HG03558 (cell line): ENCODE measurements around the gene PNKP.

Experiments
- ATAC-seq: cut with Tn5 transposase; IDR thresholded peaks from one replicate; pipeline ENCODE4 v1.9.1; 2021; ENCODE audit warnings: moderate number of reproducible peaks; ENCODE audit not compliant: unreplicated experiment; ENCODE audit errors: extremely low read depth

The PNKP gene

DNA sequence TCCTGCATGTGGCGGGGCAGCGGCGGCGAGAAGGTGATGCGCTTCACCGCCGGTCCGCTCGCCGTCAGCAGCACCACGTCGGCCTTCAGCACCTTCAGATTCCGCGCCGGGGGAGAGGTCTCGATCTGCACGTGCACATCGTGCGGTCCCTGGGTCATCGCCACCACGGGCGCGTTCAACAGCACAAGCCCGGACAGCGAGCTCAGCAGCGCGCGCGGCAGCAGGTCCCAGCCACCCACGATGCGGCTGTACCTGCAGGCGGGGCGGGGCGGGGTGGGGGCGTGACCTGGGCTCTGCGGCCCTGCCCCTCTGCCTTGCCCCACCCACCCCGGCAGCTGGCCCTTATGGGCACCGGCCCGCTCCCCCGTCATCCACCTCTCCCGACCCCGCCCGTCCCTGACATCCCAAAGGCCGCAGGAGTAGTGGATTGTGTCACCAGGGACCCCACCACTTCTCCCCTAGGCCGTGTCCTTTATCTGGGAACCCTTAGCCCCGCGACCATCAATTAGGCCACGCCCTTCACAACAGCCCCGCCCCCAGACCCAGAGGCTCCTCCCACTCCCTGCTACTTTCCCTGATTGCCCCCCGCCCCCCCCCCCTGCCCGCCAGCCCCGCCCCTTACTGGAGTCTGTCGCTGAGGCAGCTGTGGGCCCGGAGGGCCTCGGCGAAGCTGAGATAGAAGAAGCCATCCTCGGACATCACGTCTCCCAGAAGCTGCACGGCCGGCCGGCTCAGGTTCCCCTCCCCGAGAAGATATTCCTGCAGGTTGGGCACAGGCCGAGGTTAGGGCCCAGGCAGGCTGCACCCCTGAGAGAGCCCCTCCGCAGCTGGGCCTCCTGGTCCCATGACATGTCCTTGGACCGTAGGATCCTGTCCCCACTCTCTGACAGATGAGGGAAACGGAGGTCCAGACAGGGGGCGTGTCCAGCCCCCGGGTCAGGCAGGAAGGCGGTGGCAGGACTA lies 23.3 kb upstream of the PNKP start:
- no peak for ATAC-seq

GRCh38 chr19:49889687-49890348 lies 22.4 kb upstream of the PNKP start:
- no peak for ATAC-seq

DNA sequence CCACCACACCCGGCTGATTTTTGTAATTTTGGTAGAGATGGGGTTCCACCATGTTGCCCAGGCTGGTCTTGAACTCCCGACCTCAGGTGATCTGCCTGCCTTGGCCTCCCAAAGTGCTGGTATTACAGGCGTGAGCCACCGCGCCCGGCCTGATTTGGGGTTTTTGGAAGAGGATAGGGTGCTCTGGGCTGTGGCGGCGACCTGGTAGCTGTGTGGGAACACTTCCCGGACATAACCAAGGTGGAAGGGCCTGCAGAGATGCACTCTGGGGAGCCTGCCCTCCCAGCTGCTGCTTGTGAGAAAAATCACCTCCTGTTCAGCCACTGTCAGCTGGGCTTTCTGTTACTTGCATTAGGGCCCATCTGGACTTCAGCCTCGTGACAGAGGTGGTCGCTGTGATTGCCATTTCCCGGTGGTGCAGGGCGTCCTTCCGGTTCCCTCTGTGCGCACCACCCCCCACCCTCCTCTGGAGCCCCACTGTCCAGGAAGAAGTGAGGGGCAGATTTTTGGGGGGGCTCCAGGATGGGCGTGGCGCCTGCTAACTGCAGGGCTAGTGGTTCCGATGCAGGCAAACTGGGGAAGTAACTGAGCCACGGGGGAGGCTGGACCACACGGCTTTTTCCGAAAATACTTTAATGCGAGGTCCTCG lies 21.8 kb upstream of the PNKP start:
- no peak for ATAC-seq

GRCh38 chr19:49888510-49888824 lies 21.1 kb upstream of the PNKP start:
- no peak for ATAC-seq

GRCh38 chr19:49887665-49888509 lies 20.5 kb upstream of the PNKP start:
- no peak for ATAC-seq

DNA sequence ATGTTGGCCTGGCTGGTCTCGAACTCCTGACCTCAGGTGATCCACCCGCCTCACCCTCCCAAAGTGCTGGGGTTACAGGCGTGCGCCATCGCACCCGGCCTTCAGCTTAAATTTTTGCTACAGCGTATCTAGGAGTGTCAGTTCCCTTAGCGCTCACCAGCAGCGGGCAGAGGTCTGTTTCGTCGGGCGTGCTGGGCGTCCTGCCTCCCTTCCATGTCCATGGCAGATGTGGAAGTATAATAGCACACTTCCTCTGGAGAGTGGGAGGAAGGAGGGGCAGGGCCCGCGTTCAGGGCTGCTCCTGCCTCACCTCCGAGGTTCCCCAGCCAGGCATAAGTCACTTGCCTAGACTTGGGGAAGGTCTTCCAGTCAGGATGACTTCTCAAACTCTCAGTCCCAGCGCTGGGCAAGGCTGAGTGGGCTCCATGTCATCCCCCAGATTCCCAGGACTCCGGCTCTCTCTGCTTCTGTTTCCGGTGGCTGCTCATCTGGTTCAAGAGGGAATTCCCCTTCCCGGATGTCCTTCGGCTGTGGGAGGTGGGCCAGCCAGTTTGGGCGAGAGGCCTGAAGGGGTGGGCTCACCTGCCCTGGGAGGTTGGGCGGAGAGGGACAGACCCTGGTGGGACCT lies 19.8 kb upstream of the PNKP start:
- ATAC-seq: no peak

- no peak for ATAC-seq
These were observed 17.4 kb upstream of the PNKP start for GRCh38 chr19:49884760-49885159.

DNA sequence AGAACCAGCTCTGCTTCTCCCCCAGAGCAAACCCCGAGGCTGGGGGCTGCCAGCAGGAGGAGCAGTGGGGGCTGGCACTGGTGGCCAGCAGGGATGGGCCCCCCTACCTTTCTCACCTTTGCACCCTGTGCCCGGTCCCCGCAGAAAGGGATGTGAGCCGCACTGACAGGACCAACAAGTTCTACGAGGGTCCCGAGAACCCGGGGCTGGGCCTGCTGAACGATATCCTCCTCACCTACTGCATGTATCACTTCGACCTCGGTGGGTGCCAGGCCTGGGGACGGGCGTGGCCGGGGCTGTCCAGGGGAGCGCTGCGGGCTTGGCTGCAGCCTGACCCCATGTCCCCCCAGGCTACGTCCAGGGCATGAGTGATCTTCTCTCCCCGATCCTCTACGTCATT lies 16.7 kb upstream of the PNKP start:
- no peak for ATAC-seq

DNA sequence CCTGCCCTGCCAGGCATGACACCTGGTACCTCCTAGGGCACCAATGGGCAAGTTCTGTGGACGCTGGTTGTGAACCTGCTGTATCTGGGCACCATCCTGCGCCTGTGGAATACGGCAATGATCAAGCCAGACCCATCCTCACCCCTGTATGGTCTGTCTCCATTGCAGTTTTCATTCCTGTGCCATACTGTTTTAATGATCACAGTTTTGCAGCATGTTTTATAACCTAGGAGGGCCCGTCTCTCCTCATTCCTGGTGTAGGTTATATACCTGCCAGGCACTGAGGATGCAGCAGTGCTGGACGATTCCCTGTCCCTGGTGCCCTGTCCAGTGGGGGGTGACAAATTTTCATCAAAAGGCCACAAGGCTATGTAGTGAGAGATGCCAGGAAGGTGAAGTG lies 15.7 kb upstream of the PNKP start:
- no peak for ATAC-seq

DNA sequence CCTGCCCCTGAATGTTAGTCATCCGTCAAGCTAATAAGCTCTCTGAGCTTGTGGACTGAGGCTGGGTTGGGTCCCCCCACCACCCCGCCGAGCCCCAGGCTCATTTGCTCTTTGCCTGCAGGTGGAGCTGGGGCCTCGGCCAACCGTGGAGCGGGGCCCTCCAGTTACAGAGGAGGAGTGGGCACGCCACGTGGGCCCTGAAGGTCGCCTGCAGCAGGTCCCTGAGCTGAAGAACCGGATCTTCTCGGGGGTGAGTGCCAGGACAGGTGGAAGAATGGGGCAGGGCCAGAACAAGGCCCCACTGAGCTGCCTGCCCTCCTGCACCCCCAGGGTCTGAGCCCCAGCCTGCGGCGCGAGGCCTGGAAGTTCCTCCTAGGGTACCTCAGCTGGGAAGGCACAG lies 15.3 kb upstream of the PNKP start:
- ATAC-seq: no peak

DNA sequence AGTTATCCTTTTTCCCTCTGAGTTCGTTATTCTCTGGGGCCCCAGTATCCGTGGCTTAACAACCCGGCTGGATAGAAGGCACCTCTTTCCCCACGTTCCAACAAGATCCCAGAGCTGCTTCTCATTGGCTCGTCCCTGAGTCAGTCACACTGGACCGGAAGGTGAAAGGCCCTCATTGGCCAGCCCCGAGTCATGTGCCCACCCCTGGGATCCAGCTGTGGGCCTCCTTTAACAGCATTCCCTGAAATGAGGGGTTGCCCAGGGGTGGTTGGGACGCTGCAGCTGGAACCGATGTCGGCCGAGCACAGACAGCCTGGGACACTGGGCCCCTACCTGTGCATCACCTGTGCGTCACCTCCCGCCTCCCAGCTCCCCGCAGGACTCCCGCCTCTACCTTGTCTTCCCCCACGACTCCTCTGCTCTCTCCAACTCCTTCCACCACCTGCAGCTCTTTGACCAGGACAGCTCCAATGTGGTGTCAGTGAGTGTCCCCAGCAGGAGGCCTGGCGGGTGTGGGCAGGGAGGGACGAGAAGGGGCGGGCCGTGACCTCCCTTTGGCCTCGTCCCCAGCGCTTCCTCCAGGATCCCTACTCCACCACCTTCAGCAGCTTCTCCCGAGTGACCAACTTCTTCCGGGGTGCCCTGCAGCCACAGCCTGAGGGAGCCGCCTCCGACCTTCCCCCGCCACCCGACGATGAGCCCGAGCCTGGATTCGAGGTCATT lies 14.5 kb upstream of the PNKP start:
- no peak for ATAC-seq

- ATAC-seq: no peak
These were observed 13.8 kb upstream of the PNKP start for GRCh38 chr19:49881186-49881585.

- ATAC-seq: no peak
These were observed 12.9 kb upstream of the PNKP start for GRCh38 chr19:49880162-49880869.

- no peak for ATAC-seq
These were observed 12.0 kb upstream of the PNKP start for GRCh38 chr19:49879243-49879963.

GRCh38 chr19:49878744-49879070 lies 11.3 kb upstream of the PNKP start:
- no peak for ATAC-seq

DNA sequence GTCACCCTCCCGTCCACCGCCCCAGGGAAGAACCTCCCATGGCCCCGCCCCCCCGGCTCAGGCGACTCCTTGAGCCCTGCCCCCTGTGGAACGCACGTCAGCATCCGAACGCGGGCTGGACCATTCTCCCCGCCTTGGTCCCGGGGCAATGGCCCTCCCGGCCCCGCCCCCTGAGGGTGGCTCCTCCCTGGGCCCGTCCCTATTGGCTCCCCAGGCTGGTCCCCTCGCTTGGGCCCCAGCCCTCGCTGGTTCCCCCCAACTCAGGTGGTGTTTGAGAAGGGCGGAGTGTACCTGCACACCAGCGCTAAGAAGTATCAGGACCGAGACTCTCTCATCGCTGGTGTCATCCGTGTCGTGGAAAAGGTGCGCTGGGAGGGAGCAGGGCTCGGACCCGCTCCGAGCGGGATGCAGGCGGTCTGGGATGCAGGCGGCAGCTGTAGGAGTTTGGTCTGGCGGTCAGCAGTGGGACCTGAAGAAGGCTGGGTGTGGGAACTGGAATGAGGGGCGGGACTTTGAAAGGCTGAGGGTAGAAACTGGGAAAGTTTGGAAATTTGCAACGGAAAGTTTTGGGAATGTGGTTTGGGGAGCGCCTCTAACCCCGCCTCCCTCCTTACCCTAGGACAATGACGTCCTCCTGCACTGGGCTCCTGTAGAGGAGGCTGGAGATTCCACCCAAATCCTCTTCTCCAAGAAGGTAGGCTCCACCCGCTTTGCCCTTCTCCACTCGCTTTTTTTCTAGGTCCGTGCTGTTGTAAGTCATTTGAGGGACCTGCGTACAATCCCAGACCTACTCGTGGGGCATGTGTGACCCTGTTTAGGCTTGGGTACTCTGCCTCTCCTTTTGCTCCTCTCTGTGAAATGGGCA lies 10.7 kb upstream of the PNKP start:
- ATAC-seq: peak; percentile 20
